OCI-LY7 (cell line): Measurements from ENCODE around the gene FRZB.

Source experiments
- CTCF ChIP-seq: fragments of 200-600 bp; sonication (generic); conservative IDR thresholded peaks from 2 replicates; pipeline ENCODE4 v1.5.1; 2014; ENCODE audit warnings: mild to moderate bottlenecking, antibody characterized with exemption, low read length, moderate library complexity, mixed read lengths
- EZH2phosphoT487 ChIP-seq: fragments of 200-600 bp; sonication (generic); IDR thresholded peaks from 2 replicates; pipeline ENCODE4 v1.6.1; 2018; ENCODE audit warnings: low read depth, borderline replicate concordance, mild to moderate bottlenecking, mixed run types, antibody characterized with exemption, low read length, moderate library complexity, mixed read lengths

GRCh38 chr2:182890305-182890704, 23.9 kb upstream of the FRZB start:
- TF ChIP-seq CTCF (no peak), EZH2phosphoT487 (no peak)
